Kidney (tissue), 14 donors: ENCODE data around the gene DBNL. TPM values are rescaled to one million over a fixed set of nuclear protein-coding genes. Genes with fewer than 3 reads are reported as not detected.

Experiments used
- DNase-seq, 5 donors: peaks; one replicate each; pipeline ENCODE4 v3.0.0-alpha.2; 2013 to 2020
- FAIRE-seq: peaks from 2 replicates; lab custom pipeline; 2012; peaks lifted over from hg19 to GRCh38; lab: Jason Lieb, UNC
- H3K27ac ChIP-seq, 2 donors: one replicate each; pipeline ENCODE4 v1.7.0; 2013; ENCODE audit warnings: low read depth in 2 of 2, low read length in 2 of 2, inconsistent platforms in 1 of 2
- H3K27me3 ChIP-seq: one replicate; pipeline ENCODE4 v1.7.1; 2013; ENCODE audit warnings: low read length, inconsistent platforms; ENCODE audit not compliant: control insufficient read depth, insufficient read depth
- H3K36me3 ChIP-seq, 3 donors: one replicate each; pipeline versions ENCODE4 v1.7.0 to v1.7.1; 2013; ENCODE audit warnings: low read length in 3 of 3, control low read depth in 1 of 3, inconsistent platforms in 1 of 3; ENCODE audit not compliant: insufficient read depth in 3 of 3, control insufficient read depth in 2 of 3
- H3K4me1 ChIP-seq, 3 donors: one replicate each; pipeline versions ENCODE4 v1.7.0 to v1.7.1; 2013; ENCODE audit warnings: low read length in 3 of 3, inconsistent platforms in 1 of 3, low read depth in 1 of 3; ENCODE audit not compliant: control insufficient read depth in 2 of 3, insufficient read depth in 2 of 3
- H3K4me3 ChIP-seq, 3 donors: one replicate each; pipeline versions ENCODE4 v1.7.0 to v1.8.1; 2013; ENCODE audit warnings: low read length in 3 of 3, control low read depth in 1 of 3, inconsistent platforms in 1 of 3
- H3K9ac ChIP-seq, 3 donors: one replicate each; pipeline versions ENCODE4 v1.7.0 to v1.7.1; 2013; ENCODE audit warnings: low read length in 3 of 3, control low read depth in 1 of 3, inconsistent platforms in 1 of 3
- H3K9me3 ChIP-seq, 3 donors: one replicate each; pipeline versions ENCODE4 v1.7.0 to v1.7.1; 2013; ENCODE audit warnings: low read length in 3 of 3, control low read depth in 1 of 3, inconsistent platforms in 1 of 3; ENCODE audit not compliant: control insufficient read depth in 2 of 3, insufficient read depth in 1 of 3
- CTCF ChIP-seq: IDR thresholded peaks from 3 replicates; pipeline ENCODE4 v1.5.1; 2012; ENCODE audit warnings: mild to moderate bottlenecking, moderate library complexity, borderline replicate concordance; ENCODE audit not compliant: insufficient read depth; ENCODE audit errors: extremely low read depth
- intact Hi-C: fragments of 100-400 bp; cut with DNase I; formaldehyde crosslinking; loops from one replicate; pipeline ENCODE4 v1.11.1; 2022
- polyA plus RNA-seq: library from polyadenylated mRNA; stranded (reverse); fragments of 350-450 nt; fragmentation: Illumina TruSeq; extraction: RNeasy Lipid Tissue Mini Kit (QIAGEN cat#74804); gene quantifications from one replicate; pipeline ENCODE4 v1.2.3, GENCODE V29; 2014; ENCODE audit warnings: low read depth, low replicate concordance; ENCODE audit not compliant: insufficient read depth
- total RNA-seq: library from RNA; stranded (reverse); fragmentation: NEBNext Ultra II Directional; extraction: Animal tissue kit (Norgen Biotek cat#: 25700); gene quantifications from one replicate; pipeline ENCODE4 v1.2.1, GENCODE V29; 2021
- donor health status: control.
- donor health status: control.
- donor health status: control.
- donor health status: control.
- donor health status: control.
- donor health status: DM: yes; HTN: yes; CAD: no.
- donor health status: Normal renal cell carcinoma (clear cell type).

The DBNL gene
- total and polyA plus RNA-seq, 2 donors from 2014 or later: 85.9 to 103 TPM

GRCh38 chr7:44084701-44085100 lies 40.2 kb downstream of the DBNL start:
- no peak overlapping the region for H3K27ac ChIP-seq
- FAIRE-seq (no peak), DNase-seq (peak in 1 of 5 donors; percentile 54)
- no peaks in the 10 kb centered on the region for H3K9me3 ChIP-seq
- no peak for TF ChIP-seq CTCF
- H3K4me3 ChIP-seq: no peak overlapping the region
- H3K4me1 ChIP-seq: peaks cover 0 to 27% (median 19%) of the 10 kb centered on the region in 3 donors
- intact Hi-C loops: no loop called here
- no peaks in the 10 kb centered on the region for H3K27me3 ChIP-seq
- H3K9ac ChIP-seq: no peak overlapping the region
- peaks cover 0 to 11% (median 4%) of the 10 kb centered on the region in 3 donors for H3K36me3 ChIP-seq

- no peak for FAIRE-seq
- peaks cover 0 to 21% (median 18%) of the 10 kb centered on the region in 3 donors for H3K4me1 ChIP-seq
- no peak for TF ChIP-seq CTCF
These were observed 41.0 kb downstream of the DBNL start for GRCh38 chr7:44085546-44085945.

GRCh38 chr7:44086627-44087026 lies 42.1 kb downstream of the DBNL start:
- Histone ChIP-seq H3K36me3 (no peaks in the 10 kb centered on the region), H3K9me3 (no peaks in the 10 kb centered on the region), H3K9ac (no peak overlapping the region), H3K4me3 (no peak overlapping the region), H3K27me3 (no peaks in the 10 kb centered on the region), H3K27ac (no peak overlapping the region), H3K4me1 (peaks cover 0 to 13% (median 11%) of the 10 kb centered on the region in 3 donors)
- intact Hi-C loops: no loop called here
- TF ChIP-seq CTCF: no peak
- FAIRE-seq (no peak), DNase-seq (no peak)

More at GRCh38 chr7:44085546-44085945, 41.0 kb downstream of the DBNL start:
- Histone ChIP-seq H3K9ac (no peak overlapping the region), H3K27ac (peak overlapping the region in 1 of 2 donors; percentile 37), H3K9me3 (no peaks in the 10 kb centered on the region), H3K4me3 (no peak overlapping the region), H3K27me3 (no peaks in the 10 kb centered on the region), H3K36me3 (peaks cover 0 to 4% (median 3%) of the 10 kb centered on the region in 3 donors)
- peak in 2 of 5 donors; percentile 48 to 56 for DNase-seq
- intact Hi-C loops: no loop called here
